Upper lobe of left lung (tissue), 4 donors: ENCODE data around the gene ZDHHC11B.
A peak's percentile ranks its signal among the peaks of the same experiment; 100 is the strongest.
"Not testable (repeated sequence)": the region's sequence is repeated elsewhere in the genome, so short reads cannot be mapped to it uniquely, and the experiment has no call there.

Source experiments
- EP300 ChIP-seq, 4 donors: sonication (generic); formaldehyde crosslinking; IDR thresholded peaks; one replicate each; pipeline ENCODE4 v1.5.1; 2017; ENCODE audit warnings: antibody characterized with exemption in 4 of 4, control low read depth in 2 of 4
- POLR2A ChIP-seq, 4 donors: fragments of 450-650 bp; IDR thresholded peaks; one replicate each; pipeline ENCODE4 v1.5.1; 2016 to 2017; ENCODE audit warnings: antibody characterized with exemption in 4 of 4, mild to moderate bottlenecking in 2 of 4
- POLR2AphosphoS5 ChIP-seq, 2 donors: sonication (generic); formaldehyde crosslinking; IDR thresholded peaks; one replicate each; pipeline ENCODE4 v1.5.1; 2017; ENCODE audit warnings: antibody characterized with exemption in 2 of 2
- TF ChIP-seq, protein P1 (sequence below), 6 experiments: fragments of 450-650 bp in 4 of 6; fragments of 200-600 bp in 2 of 6; sonication (generic) in 2 of 6; IDR thresholded peaks; one replicate each; pipeline ENCODE4 v1.5.1; 2016 to 2019; ENCODE audit warnings: antibody characterized with exemption in 6 of 6

DNA sequence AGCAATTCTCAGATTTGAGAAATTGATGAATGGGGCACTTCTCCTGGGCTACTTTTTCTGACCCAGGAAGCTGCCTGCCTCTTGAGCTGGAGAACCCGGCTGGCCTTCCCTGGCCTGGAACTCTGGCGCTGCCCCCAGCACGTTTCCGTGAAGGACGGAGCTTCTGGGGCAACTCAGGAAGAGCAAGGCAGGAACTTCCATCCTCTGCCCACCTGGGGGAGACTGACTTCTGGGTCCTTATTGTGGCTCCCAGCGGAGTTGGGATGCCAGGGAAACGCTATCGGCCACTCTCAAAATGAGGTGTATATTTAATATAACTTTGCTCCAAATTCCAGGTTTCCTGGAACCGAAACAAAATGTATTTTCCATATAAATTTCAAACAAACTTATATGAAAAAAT, 57.4 kb downstream of the ZDHHC11B start:
- TF ChIP-seq, protein P1, sequence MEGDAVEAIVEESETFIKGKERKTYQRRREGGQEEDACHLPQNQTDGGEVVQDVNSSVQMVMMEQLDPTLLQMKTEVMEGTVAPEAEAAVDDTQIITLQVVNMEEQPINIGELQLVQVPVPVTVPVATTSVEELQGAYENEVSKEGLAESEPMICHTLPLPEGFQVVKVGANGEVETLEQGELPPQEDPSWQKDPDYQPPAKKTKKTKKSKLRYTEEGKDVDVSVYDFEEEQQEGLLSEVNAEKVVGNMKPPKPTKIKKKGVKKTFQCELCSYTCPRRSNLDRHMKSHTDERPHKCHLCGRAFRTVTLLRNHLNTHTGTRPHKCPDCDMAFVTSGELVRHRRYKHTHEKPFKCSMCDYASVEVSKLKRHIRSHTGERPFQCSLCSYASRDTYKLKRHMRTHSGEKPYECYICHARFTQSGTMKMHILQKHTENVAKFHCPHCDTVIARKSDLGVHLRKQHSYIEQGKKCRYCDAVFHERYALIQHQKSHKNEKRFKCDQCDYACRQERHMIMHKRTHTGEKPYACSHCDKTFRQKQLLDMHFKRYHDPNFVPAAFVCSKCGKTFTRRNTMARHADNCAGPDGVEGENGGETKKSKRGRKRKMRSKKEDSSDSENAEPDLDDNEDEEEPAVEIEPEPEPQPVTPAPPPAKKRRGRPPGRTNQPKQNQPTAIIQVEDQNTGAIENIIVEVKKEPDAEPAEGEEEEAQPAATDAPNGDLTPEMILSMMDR (IDR thresholded peaks at IDR 0.05): peak in 3 of 6 experiments; percentile 5 to 16 (median 7)
- not testable (repeated sequence) for TF ChIP-seq POLR2A, POLR2AphosphoS5, EP300 (IDR thresholded peaks at IDR 0.05)
